Tibial nerve (tissue), 4 donors: ENCODE results near the gene CACNG6.

Experiments used
- EP300 ChIP-seq, 2 donors: sonication (generic); formaldehyde crosslinking; IDR thresholded peaks; one replicate each; pipeline ENCODE4 v1.6.1; 2017; ENCODE audit warnings: antibody characterized with exemption in 2 of 2, mild to moderate bottlenecking in 1 of 2
- TF ChIP-seq, protein P1 (sequence below), 5 experiments: fragments of 200-600 bp in 3 of 5; fragments of 450-650 bp in 2 of 5; sonication (generic) in 3 of 5; IDR thresholded peaks; one replicate each; pipeline ENCODE4 v1.5.1; 2016 to 2019; ENCODE audit warnings: antibody characterized with exemption in 5 of 5, mild to moderate bottlenecking in 3 of 5, moderate library complexity in 2 of 5

DNA sequence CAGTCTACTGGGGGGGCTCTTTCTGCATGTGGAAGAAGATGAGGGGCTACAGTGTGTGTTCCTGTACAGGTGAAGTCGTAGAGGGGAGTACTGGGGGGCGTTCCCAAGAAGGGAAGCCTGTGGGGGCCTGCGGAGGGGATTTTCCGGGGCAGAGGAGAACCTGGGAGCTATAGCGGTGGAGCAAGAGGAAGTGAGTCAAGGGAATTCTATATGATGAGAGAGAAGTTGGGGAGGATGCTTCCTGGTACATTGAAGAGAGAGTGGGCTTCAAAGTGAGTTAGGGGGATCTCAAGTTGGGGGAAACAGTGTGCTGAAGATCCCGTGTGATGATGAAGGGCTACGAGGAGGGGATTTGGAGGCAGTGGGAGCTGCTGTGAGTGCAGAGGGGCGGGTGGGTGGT, 30.6 kb upstream of the CACNG6 start:
- TF ChIP-seq, protein P1, sequence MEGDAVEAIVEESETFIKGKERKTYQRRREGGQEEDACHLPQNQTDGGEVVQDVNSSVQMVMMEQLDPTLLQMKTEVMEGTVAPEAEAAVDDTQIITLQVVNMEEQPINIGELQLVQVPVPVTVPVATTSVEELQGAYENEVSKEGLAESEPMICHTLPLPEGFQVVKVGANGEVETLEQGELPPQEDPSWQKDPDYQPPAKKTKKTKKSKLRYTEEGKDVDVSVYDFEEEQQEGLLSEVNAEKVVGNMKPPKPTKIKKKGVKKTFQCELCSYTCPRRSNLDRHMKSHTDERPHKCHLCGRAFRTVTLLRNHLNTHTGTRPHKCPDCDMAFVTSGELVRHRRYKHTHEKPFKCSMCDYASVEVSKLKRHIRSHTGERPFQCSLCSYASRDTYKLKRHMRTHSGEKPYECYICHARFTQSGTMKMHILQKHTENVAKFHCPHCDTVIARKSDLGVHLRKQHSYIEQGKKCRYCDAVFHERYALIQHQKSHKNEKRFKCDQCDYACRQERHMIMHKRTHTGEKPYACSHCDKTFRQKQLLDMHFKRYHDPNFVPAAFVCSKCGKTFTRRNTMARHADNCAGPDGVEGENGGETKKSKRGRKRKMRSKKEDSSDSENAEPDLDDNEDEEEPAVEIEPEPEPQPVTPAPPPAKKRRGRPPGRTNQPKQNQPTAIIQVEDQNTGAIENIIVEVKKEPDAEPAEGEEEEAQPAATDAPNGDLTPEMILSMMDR (IDR thresholded peaks at IDR 0.05) = no peak
- no peak for TF ChIP-seq EP300 (IDR thresholded peaks at IDR 0.05)
